GM23338 (cell line): Measurements from ENCODE around the gene REXO5.

ENCODE experiments used
- CREB1 ChIP-seq: fragments of 250-450 bp; sonication (Bioruptor Pico); IDR thresholded peaks from 2 replicates; pipeline ENCODE4 v1.5.0; 2020; ENCODE audit warnings: low read depth, mild to moderate bottlenecking, moderate library complexity
- ZNF331 ChIP-seq: fragments of 250-450 bp; sonication (Bioruptor Pico); IDR thresholded peaks from 2 replicates; pipeline ENCODE4 v1.5.0; 2020; ENCODE audit warnings: low read depth, mild to moderate bottlenecking, moderate library complexity
- TF ChIP-seq, protein P1 (sequence below), 2 experiments: fragments of 200-600 bp in 1 of 2; sonication (generic) in 1 of 2; conservative IDR thresholded peaks; 2 replicates each; pipeline versions ENCODE4 v1.5.1 to v1.6.1; 2016 to 2017; ENCODE audit warnings: antibody characterized with exemption in 2 of 2, low read depth in 2 of 2, mild to moderate bottlenecking in 2 of 2, moderate library complexity in 1 of 2

DNA sequence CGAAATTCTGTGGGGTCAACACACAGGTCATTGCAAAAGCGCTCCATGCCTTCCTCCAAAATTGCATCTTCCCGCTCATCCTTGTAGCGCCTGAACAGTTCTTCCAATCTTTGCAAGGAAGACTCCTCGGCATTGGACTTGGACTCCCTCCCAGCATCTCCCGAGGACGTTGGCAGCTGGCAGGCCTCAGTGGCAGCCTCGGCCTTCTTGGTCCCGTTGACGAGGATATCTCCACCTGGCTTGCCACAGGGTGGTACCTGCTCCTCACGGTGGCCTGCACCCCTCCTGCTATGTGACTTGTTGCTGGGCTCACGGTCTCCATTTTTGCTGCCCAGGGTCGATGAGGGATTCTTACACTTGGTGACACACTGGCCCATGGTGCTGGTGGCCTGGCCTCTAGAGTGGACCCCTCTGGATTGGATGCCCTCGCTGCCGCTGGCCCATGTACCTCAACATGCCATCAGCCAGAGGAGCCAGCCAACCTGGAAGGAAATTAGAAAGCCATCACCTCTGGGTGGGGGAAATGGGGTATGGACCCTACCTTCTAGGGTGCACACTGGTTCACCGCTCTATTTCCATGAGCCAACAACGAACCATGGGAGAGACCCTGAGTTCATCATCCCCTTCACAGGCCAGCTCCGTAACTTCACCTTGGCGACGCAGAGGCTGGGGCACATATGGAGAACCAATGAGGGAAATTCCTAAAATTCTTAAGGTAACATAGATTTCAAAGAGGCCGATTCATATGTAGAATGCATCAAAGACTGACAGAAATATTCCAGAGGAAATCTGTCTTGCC, 56.0 kb downstream of the REXO5 start:
- TF ChIP-seq, protein P1, sequence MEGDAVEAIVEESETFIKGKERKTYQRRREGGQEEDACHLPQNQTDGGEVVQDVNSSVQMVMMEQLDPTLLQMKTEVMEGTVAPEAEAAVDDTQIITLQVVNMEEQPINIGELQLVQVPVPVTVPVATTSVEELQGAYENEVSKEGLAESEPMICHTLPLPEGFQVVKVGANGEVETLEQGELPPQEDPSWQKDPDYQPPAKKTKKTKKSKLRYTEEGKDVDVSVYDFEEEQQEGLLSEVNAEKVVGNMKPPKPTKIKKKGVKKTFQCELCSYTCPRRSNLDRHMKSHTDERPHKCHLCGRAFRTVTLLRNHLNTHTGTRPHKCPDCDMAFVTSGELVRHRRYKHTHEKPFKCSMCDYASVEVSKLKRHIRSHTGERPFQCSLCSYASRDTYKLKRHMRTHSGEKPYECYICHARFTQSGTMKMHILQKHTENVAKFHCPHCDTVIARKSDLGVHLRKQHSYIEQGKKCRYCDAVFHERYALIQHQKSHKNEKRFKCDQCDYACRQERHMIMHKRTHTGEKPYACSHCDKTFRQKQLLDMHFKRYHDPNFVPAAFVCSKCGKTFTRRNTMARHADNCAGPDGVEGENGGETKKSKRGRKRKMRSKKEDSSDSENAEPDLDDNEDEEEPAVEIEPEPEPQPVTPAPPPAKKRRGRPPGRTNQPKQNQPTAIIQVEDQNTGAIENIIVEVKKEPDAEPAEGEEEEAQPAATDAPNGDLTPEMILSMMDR (conservative IDR thresholded peaks at IDR 0.05; ENCODE audit: low read depth in 2 of 2), result no peak
- TF ChIP-seq CREB1 (CRISPR knock-in tag) (no peak), ZNF331 (CRISPR knock-in tag) (no peak)
